ENCODE results near the gene FDX1. TPM values are rescaled to one million over a fixed set of nuclear protein-coding genes. Genes with fewer than 3 reads are reported as not detected.

Gene FDX1
- total RNA-seq, 1 donor from 2014 or later = 9.2 TPM

DNA sequence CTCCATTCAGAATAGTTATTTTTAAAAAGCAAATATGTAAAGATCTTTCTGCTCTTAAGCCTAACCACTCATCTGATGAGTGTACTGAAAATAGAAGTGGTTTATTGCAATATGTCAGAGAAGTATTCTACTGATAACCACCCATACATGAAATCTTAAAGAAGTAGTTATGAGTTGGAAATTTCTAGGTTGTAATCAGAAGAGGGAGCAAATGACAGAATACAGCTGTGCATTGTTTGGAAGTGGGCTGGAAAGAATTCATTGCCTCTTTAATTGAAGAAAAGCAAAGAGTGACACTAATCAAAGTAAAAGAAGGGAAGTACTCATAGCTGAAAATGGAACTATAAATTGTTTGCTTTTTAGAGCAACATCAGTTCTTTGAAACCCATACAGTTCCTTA is 39.4 kb downstream of the FDX1 start:
- DNase-seq = no peak

GRCh38 chr11:110470716-110471115 is 41.0 kb downstream of the FDX1 start:
- no peak for DNase-seq

DNA sequence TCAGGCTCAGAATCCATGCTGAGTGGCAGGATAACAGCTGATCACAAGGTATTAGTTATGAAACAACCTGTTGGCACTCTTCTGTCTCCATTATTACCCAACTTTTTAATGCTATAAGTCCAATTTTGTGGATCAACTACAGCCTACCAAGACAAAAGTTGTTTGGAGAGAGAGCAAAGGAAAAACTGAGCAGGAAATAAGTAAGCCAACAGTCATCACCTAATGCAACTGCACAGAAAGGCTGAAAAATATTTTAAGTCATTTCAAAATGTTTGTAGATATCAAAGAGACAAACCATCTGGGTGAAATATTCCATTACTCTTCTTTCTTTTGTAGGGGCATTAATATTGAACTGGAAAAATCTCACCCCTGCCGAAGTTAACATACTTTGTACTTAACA is 41.6 kb downstream of the FDX1 start:
- DNase-seq = no peak

DNA sequence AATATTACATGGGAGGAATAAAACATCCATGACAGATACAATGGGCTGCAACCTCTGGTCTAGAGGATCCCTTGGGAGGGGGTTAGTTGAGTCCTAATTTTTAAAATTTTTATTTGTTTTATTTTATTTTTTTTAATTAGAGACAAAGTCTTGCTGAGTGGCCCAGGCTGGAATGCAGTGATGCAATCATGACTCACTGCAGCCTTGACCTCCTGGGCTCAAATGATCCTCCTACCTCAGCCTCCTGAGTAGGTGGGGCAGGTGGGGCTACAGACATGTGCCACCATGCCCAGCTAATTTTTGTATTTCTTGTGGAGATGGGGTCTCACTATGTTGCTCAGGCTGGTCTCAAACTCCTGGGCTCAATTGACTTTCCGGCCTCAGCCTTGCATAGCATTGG is 43.1 kb downstream of the FDX1 start:
- peak; percentile 9 for DNase-seq

DNA sequence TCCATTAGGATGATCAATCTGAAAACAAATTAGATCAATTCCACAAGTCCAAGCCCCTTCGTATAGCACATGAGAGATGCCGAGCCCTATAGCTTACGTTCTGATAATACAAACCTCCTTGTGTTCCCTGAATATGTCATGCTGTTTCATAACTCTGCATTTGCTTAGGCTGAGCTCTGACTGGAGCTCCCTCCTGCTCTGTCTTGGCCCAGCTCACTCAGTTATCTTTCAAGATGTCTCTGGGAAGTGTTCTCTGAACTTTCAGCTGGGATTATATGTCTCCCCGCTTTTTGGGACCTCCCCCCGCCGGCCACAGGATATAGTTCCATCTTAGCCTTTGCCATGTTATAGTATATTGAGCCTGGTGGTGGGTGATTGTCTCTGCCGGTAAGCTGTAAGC is 44.0 kb downstream of the FDX1 start:
- no peak for DNase-seq

GRCh38 chr11:110474578-110474977 is 44.8 kb downstream of the FDX1 start:
- no peak for DNase-seq

- DNase-seq = no peak
Measured at GRCh38 chr11:110475671-110476070, 45.9 kb downstream of the FDX1 start.

GRCh38 chr11:110478410-110478809 is 48.7 kb downstream of the FDX1 start:
- DNase-seq = peak; percentile 16

GRCh38 chr11:110479108-110480101 is 49.7 kb downstream of the FDX1 start:
- peak; percentile 27 for DNase-seq

GRCh38 chr11:110481523-110481922 is 51.8 kb downstream of the FDX1 start:
- DNase-seq = no peak

- DNase-seq = no peak
Measured at GRCh38 chr11:110486156-110486555, 56.4 kb downstream of the FDX1 start.

- no peak for DNase-seq
Measured at GRCh38 chr11:110488446-110488845, 58.7 kb downstream of the FDX1 start.

DNA sequence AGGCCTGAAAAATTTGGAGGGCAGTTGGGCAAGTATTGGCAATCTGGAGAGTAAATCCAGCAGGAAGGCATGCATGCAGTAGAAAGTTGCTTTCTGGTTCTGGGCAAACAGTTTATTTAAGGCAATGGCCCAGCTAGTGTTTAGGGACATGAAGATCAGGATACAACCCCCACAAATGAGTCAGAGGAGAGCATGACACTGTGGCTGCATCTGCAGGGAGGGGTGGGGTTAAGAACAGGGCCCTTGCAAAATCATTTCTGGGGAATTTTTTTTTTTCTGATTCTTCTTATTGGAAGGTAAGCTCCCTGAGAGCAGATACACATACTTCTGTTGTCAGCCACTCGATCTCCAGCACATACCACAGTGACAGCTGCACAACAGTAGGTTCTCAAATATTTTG is 61.1 kb downstream of the FDX1 start:
- no peak for DNase-seq

DNA sequence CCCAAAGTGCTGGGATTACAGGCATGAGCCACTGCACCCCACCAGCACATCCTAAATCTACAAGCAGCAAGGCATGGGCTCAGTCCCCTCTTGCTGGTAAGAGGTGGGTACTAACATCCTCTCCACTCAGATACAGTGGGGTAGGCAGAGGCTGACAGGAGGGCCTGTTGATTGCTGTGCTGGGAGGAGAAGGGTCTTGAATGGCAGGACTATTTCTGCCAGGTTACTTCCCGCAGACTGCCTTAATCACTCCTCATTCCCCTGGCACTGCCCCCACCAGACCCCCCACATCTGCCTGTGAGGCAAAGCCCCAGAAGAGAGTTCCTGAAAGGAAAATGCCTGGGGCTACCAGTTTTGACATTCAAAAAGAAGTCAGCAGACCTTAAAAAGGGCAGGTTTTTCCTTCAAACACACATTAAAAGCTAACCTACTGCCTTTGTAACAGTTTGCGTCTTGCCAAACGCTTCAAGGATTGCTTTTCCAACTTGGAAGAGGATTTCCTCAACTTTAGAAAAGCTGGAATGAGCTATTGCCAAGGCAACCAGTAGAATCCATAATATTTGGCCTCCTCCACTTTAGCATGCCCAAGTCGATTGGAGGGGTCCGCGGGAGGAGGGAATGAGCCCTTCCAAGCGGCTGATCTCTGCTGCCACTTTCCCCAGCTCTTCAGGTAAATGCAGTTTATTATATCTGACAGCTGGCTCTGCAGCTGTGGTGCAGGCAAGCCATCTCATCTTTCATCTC is 62.0 kb downstream of the FDX1 start:
- DNase-seq = no peak

DNA sequence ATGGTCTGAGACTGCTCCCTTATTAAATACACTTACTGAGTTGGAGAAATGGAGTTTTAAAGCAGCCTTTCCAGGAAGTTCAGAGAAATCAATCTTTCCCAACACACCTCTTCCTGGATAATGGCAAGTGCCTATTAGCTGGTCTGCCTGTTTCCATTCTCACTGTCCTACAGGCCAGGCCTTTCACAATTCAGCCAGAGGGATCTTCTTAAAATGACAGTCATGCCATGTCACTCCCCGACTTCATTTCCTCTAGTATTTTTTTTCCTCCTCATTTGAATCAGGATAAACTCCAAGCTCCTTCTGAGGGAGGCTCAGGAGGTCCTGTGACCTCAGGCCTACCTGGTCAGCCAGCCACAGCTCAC is 62.6 kb downstream of the FDX1 start:
- no peak for DNase-seq

DNA sequence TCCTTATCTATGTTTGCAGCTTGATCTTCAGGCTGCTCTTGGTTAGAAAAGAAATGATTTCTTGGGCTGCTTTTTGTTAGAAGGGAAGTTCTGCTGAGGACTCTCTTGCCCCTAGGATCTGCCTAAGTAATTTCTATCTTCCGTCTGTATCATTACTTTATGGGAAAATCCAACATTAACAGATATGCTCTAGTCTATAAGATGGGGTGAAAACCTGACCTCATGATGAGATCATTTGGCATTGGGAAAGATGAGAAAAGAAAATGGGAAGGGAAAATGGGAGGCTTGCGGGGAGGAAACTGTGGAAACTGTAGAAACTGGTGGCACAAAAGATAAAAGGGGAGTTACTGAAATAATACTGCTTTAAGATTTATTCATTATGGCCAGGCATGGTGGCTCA is 63.6 kb downstream of the FDX1 start:
- no peak for DNase-seq

GRCh38 chr11:110497231-110497978 is 67.7 kb downstream of the FDX1 start:
- DNase-seq = no peak

- DNase-seq = no peak
Measured at GRCh38 chr11:110501428-110501827, 71.7 kb downstream of the FDX1 start.

GRCh38 chr11:110505528-110506284 is 76.0 kb downstream of the FDX1 start:
- DNase-seq = no peak

DNA sequence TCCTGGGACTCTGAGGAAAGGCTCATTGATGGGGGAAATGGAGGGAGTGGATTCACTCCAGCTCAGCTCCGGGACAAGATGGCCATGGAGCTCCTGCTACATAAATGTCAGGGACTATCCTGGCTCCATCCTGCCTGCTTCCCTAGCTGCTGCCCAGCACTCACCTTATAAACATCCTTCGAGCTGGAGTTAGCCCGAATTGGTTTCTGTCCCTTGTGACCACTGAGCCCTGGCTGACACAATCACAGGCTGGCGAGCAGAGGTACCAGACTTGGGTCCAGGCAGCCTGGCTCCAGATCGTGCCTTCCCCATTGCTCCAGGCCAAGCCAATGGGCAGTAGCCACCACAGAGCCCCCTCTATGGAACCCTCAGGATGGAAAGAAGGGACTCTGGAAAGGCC is 77.6 kb downstream of the FDX1 start:
- DNase-seq = no peak

DNA sequence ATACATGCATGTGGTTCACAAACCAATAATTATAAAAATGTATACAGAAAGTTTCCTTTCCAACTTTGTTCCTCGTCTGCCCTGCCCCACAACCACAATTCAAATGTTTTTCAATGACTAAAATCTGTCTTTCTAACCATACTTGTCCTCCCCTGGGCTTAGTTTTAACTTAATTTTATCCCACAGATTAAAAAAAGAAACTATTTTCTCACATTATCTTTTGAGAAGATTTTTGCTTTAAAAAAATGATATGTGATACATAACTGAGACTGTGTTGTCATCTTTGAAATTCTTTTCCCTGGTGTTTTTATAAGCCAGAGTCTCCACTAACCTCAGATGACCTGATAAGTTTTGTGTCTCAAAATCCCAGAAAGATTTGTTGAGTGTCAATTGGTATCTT is 79.0 kb downstream of the FDX1 start:
- DNase-seq = no peak

DNA sequence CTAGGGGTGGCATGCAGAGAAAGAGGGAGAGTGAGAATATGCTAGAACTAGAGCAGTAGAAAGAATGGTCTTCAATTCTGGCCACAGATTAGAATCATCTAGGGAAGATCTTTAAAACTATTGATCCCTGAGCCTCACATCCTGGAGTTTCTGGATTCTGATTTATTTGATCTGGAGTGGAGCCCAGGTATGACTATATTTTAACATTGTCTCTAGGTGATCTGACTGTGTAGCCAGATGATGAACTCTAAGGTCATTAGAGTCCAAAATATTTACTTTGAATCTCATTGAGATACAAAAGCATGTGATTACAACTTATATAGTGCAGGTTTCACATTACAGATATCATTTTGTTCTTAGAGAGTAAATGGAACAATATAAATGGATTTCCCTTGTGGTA is 79.7 kb downstream of the FDX1 start:
- no peak for DNase-seq
